ENCODE data around the gene RALGAPA1.
"Not testable (repeated sequence)": the region's sequence is repeated elsewhere in the genome, so short reads cannot be mapped to it uniquely, and the experiment has no call there.

The RALGAPA1 gene

DNA sequence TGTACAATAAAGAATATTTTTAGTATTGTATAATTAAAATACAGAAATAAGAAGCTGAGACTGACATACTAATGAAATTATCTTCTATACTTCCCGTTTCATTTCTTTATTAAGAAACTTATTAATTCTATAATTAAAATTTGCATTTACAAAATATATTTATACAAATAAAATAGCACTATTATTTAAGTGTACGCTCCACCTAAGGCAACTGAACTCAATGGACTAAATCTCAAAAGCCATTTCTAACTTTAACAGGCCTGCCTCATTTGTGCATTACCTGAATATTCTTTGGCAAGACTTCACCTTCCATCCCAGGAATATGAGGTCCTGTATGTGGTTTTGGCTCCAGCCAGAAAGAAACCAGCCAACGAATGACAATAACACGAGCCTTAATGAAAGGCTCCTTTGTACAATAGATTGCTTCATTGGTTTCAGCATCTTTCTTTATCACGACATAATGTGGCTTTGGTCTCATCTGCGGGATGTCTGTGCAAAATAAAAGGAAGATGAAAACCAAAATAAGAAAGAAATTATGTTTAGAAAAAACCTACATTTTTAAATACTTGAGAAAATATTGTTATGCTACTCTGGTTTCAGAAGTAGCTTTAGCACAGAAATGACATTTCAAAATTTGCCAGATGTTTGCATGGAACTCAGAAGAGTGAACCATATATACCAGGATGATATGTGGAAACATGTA is 58.7 kb downstream of the RALGAPA1 start:
- TF ChIP-seq, protein P1, sequence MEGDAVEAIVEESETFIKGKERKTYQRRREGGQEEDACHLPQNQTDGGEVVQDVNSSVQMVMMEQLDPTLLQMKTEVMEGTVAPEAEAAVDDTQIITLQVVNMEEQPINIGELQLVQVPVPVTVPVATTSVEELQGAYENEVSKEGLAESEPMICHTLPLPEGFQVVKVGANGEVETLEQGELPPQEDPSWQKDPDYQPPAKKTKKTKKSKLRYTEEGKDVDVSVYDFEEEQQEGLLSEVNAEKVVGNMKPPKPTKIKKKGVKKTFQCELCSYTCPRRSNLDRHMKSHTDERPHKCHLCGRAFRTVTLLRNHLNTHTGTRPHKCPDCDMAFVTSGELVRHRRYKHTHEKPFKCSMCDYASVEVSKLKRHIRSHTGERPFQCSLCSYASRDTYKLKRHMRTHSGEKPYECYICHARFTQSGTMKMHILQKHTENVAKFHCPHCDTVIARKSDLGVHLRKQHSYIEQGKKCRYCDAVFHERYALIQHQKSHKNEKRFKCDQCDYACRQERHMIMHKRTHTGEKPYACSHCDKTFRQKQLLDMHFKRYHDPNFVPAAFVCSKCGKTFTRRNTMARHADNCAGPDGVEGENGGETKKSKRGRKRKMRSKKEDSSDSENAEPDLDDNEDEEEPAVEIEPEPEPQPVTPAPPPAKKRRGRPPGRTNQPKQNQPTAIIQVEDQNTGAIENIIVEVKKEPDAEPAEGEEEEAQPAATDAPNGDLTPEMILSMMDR (IDR thresholded peaks at IDR 0.05; ENCODE audit: low read depth, low read length) = no peak
- DNase-seq (ENCODE audit: extremely low read depth, low read depth) = no peak

DNA sequence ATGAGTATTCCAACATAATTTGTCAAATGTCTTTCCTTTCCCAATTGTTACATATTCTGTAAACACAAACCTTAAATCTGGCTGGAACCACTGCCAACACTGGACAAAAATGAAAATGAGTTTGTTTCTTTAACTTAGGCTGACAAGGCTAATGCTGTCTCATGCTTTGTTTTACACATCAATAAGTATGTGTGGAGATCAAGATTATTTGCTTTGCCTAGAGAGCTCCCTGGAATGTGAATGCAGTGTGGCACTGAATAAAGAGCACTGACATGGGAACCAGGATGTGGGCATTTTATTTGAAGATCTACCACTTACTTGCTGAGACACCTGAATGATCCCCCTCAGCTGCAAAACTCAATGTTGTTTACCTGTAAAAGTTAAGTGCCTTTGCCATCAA is 61.7 kb downstream of the RALGAPA1 start:
- DNase-seq (ENCODE audit: extremely low read depth, low read depth) = peak; percentile 30
- TF ChIP-seq, protein P1 (IDR thresholded peaks at IDR 0.05; ENCODE audit: low read depth, low read length) = no peak

DNA sequence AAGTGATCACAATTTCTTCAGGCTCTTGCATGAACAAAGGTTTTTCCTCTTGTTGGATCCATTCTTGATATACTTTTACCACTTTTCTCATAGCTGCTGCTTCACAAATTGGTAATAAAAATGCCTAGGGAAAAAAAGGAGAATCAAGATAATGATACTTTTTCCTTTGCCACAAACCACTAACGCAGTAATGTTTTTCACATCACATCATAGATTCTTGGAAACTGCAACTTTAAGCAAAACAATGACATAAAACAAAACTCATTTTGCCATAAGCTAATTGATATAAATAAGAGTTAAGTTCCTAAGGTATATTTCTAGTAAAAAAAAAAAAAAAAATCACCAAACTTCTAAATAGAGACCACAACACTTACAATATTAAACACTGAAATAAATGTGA is 66.7 kb downstream of the RALGAPA1 start:
- no peak for DNase-seq (ENCODE audit: extremely low read depth, low read depth)
- TF ChIP-seq, protein P1 (IDR thresholded peaks at IDR 0.05; ENCODE audit: low read depth, low read length) = no peak

DNA sequence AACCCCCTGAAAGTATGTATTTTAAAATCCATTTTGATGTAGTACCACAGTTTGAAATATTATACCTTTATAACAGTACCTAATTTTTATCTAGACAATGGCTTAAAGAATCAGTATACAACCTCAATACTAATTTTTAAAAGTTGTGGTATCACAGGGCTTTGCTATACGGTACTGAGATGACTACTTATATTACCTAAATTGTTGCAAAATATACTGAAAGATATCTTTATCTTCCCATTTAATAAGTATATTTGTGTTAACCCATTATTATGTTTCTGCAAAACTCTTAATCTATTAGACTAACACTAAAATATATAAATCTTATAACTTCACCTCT is 67.1 kb downstream of the RALGAPA1 start:
- TF ChIP-seq, protein P1 (IDR thresholded peaks at IDR 0.05; ENCODE audit: low read depth, low read length) = no peak
- no peak for DNase-seq (ENCODE audit: extremely low read depth, low read depth)

DNA sequence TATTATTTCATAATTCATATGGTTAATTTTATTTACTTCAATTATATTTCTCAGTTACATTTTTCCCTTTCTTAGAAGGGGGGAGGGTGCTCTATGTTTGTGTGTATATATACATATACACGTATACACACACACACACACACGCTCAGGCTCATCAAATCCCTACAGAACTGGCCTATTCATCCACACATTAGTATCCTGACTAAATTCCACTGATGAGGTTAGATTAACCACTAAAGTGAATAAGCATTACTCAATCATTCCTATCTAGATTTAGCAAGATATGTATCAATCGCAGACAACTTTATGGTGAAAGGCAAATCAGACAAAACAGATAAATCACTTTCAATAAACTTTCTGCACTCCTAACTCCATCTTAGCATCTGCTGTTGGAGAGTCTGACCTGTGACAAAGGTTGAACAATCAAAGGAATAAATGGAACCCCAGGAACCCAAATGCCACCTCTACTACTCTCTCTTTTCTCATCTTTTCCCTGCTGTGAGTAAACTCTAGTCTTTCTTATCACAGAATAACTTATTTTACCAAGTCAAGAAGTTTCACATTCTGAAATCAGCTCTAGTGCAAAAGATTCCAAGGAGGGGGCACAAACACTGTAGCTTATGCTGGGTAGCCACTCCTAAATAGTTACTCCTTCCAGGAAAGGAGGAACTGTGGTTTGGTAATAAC is 67.6 kb downstream of the RALGAPA1 start:
- TF ChIP-seq, protein P1 (IDR thresholded peaks at IDR 0.05; ENCODE audit: low read depth, low read length) = no peak
- no peak for DNase-seq (ENCODE audit: extremely low read depth, low read depth)

DNA sequence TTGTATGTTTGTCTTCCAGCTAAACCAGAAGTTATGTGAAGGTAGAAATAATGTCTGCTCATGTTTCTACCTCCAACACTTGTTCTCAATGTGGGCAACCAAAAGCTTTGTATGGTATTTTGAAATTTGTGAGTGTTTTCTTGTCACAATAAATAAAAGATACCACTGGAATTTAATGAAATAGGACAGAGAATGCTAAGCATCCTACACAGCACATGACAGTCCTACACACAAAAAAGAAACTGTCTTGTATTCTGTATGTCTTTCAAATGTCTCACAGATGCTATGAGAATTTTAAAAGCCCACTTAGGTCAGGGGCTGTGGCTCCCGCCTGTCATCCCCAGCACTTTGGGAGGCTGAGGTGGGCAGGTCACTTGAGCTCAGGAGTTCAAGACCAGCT is 68.9 kb downstream of the RALGAPA1 start:
- no peak for DNase-seq (ENCODE audit: extremely low read depth, low read depth)
- TF ChIP-seq, protein P1 (IDR thresholded peaks at IDR 0.05; ENCODE audit: low read depth, low read length) = no peak

DNA sequence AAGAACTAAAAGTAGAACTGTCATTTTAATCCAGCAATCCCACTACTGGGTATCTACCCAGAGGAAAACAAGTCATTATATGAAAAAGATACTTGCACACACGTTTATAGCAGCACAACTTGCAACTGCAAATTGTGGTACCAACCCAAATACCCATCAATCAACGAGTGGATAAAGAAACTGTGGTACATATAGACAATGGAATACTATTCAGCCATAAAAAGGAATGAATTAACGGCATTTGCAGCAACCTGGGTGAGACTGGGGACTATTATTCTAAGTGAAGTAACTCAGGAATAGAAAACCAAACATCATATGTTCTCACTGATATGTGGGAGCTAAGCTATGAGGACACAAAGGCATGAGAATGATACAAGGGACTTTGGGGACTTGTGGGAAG is 73.9 kb downstream of the RALGAPA1 start:
- DNase-seq (ENCODE audit: extremely low read depth, low read depth) = not testable (repeated sequence)

DNA sequence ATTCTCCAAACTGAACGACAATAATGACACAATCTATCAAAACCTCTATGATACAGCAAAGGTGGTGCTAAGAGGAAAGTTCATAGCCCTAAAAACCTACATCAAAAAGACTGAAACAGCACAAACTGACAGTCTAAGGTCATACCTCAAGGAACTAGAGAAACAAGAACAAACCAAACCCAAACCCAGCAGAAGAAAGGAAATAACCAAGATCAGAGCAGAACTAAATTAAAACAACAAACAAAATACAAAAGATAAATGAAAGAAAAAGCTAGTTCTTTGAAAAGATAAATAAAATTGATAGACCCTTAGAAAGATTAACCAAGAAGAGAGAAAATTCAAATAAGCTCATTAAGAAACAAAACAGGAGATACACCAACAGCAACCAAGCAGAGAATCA is 75.6 kb downstream of the RALGAPA1 start:
- not testable (repeated sequence) for DNase-seq (ENCODE audit: extremely low read depth, low read depth)
